NCI-H1092 treated with DMSO at 0.1 percent for 48 hours (cell line): ENCODE data around the gene GCA.
A peak's percentile ranks its signal among the peaks of the same experiment; 100 is the strongest.

Experiments
- DNase-seq: peaks from one replicate; lab custom pipeline; 2025; lab: John Stamatoyannopoulos, UW

The GCA gene, protein sequence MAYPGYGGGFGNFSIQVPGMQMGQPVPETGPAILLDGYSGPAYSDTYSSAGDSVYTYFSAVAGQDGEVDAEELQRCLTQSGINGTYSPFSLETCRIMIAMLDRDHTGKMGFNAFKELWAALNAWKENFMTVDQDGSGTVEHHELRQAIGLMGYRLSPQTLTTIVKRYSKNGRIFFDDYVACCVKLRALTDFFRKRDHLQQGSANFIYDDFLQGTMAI

DNA sequence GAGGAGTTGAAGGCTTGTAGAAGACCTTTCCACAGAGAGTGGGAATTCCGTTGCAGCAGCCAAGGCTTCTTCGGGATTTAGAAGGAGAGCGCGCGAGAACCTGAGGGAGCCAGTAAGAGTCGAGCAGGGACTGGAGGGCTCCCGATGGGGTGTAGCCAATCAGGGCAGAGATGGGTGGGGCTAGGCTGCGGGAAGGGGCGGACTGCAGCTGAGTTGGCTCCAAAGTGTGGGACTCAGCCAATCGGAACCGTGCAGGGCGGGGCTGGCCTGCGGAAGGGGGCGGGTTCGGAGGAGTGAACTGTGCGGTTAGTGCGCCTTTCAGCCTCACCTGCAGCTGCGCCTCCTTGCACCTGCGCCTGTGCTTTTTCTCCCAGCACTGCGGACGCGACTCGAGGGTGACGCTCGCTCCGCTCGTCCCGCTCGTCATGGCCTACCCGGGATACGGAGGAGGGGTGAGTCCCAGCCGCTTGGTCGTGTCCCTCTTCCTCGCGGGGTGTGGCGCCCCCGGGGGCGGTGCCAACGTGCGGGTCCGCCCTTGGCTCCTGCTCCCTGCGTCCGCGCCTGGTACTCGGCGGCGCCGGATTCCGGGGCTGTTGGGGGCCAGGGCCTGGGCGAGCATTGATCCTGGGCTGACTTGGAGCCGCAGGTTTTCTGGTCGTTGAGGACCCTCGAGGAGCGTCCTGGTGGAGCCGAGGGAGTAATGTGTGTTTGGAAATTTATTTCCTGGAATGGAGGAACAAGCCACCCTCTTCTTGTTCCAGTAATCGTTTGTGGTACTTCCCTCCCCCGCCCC is at the start of gene GCA:
GCA (plus strand) TSS at position 309 of the 793 bp plus-strand sequence; CDS start at position 426, 117 bp downstream.
- peak; percentile 80 for DNase-seq

DNA sequence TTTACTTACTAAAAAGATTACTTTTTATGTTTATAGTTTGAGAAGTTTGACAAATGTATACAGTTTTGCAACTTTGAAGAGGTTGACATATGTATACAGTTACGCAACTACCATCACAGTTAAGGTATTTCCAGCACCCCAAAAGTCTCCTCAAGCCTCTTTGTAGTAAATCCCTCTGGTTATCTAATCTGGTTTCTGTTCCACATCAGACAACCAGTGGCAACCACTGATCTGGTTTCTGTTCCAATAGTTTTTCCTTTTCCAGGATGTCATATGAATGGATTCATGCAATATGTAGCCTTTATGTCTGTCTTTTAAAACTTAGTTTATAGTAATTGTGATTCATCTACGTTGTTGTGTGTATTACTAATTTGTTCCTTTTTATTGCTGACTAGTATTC is 48.9 kb upstream of the GCA start:
- no peak for DNase-seq

DNA sequence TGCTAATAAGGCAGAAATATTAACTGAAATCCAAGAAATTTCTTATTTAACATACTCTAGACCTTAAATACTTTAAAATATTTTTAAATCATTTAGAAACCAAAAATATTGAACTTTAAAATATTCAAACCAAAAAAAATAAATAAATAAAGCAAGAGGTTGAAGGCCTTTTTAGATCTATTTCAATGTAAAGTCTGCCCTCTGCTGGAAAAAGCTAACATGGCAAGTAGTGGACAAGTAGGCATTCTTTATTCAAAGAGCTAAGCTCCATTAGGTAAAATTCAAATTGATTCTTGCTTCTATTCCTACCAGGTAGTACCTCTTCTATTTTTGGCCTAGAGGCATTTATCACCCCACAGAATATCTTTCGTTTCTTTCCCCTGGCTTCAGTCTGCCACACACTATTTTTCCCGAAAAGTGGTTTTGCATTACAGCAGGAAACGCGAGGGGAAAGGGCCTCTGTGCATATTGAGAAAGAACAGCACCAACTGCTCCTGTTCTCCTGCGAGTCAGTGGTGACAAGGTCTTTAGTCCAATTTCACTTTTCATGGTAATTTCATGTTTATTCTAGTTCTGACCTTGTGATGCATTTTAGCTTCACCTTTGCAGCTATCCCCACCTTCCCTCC is 45.9 kb upstream of the GCA start:
- peak; percentile 66 for DNase-seq

DNA sequence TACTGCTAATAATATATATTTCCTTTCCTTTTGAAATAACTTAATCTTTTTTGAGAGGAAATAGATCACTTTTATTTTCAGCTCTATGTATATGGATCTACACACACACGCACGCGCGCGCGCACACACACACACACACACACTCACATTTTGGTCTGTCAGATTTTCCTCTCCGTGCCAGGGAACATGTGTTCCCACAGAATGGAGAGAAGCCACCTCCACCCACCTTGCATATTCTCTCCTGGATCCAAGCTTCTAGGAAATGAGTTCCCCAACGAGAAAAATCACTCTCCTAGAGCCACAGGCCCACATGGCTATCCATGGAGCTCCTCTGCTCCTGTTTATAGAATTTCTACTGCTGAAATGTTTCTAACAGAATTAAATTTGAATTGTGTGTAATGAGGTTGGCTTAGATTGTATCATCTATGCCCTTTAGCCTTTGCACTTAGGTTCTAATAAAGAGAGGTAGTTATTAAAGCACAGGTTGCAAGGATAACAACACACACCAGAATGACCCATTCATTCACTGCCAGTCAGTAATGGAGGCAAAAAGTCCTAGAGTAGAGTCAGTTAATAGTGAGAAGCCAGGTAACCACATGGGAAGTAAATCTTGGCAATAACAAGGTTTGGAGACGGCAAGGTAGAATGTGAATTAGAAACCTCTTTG is 45.1 kb upstream of the GCA start:
- no peak for DNase-seq

DNA sequence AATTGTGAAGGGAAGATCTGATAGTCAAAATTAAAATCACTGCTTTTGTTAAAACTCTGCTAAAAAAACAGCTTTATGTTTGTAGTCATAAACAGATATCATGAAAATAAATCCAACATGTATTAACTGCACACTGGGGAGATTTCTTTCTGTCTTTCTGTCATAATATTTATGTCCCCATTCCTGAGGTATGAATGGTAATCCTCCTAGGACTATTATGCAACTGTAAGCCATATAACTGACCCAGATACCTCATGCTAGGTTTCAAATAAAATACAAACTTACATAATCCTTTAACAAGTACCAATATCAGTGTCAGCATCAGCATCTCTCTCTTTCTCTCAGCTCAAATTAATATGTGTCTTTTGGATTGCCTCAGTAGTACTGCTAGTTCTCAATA is 43.7 kb upstream of the GCA start:
- no peak for DNase-seq

DNA sequence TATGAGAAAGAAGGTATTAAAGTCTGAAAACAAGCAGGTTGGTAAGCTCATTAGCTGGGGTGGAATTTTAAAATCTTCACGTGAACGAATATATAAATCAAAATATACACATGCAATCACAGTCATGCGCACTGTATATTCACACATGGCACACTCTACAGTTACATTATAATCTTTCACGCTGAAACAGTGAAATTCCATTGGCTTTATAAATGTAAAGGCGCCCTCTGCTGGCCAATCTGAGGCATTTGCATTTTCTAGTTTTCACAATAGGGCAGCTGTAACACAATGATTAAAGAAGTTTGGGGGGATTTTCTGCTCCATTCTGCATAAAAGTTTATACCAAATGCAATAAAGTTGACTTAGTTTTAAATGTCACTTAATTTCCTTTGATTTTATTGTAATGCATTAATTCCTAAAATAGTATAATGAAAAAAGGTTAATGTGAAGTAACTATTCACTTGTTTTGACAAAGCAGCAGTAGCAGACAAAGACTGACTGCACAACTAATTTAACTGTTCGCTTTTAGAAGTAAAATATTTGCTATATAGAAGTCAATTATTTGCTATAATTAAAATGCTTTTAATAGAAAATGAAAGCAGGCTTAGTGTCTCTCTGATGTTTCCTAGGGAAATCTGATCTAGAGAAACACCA is 42.7 kb upstream of the GCA start:
- peak; percentile 54 for DNase-seq

DNA sequence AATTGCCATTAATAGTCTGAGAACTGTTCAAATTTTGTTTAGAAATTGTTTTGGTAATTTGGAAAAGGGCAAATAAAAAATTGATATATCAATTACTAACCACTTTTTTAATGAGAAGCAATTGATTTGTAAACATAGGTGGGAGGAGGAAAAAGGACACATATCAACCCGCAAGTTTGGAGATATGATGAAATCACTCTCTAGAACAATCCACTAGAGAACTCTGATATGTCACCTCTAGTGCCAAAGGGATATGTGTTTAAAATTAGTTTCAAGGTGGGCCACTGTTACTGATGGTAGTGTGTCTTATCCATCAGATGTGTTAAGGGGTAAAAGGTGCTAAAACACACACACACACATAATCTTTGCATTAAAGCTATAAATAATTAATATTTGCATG is 42.1 kb upstream of the GCA start:
- DNase-seq: no peak

DNA sequence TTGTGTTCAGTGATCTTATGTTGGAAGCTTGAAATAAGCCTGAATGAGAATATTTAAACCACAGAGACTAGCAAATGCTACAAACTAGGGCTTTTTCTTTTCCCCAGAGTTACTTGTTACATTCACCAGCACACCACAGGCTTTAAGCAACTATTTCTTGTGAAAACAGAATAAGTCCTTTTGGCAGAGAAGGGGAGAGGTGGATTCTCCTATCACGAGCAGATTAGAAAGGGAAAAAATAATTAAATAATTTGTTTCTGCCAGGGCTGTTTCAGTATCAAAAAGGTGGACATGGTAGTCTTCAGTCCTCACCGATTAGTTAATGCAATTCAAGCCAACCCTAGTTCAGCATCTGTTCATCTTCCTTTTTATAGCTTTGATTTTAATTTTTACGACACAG is 38.0 kb upstream of the GCA start:
- no peak for DNase-seq

DNA sequence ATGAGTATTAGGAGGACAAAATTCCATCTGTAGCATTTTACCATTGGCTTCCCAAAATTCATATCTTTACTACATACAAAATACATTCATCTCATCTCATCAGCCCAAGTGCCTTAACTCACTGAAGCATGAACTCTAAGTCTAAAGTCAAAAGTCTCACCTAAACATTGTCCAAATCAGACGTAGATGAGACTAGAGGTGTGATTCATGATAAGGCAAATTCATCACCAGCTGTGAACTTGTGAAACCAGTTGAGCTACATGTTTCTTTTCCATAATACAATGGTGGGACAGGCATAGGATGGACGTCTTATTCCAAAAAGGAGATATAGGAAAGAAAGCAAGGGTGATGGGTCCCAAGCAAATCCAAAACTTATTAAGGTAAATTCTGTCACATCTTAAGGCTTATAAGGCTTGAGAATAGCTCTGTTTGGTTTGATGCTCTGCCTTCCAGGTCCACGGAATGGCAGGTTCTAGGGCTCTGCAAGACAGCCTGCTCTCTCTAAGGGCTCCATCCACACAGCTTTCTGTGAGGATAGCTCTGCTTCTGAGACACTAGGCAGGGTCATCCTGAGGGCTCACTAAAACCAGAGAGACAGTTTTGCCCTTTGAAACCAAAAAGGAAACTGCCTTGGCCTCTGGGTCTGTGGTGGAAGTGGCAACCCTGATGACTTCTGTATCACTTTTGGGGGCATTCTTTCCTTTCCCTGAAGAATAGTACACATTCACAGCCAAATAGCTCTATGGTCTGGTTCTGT is 35.0 kb upstream of the GCA start:
- no peak for DNase-seq

DNA sequence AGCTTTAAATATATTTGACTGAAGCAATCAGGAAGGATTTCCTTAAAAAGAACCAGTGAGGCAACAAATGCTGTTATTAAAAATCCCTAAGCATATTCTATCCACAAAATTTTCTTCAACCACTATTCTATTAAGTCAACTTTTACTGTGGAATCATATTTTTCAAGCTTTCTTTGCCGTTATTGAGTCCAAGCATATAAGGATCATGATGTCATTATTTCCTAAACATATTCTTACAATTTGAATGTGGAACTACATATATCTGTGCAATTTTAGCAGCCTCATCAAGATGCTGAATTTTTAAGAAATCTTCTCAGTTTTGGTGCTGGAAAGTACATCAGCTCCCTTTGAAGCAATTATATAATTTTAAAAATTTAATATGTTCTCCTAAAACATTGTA is 31.1 kb upstream of the GCA start:
- DNase-seq: no peak

DNA sequence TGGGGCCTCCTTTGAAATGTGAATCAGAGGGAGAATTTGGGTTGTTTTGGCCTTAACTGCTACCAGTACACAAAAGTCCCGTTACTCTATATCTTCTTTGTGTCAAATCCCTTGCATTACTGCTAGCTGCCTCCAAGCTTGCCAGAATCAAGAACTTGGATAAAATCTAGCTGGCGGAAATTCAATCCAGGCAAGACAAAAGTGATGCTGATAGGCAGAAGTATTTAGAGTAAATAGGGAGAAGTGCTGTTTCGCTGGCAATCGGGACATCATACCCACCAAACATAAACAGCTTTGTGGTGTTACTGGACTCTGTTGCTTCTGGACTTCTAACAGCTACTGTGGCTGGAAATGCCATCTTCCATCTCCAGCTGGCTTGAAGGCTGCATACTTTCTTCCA is 28.0 kb upstream of the GCA start:
- DNase-seq: no peak

DNA sequence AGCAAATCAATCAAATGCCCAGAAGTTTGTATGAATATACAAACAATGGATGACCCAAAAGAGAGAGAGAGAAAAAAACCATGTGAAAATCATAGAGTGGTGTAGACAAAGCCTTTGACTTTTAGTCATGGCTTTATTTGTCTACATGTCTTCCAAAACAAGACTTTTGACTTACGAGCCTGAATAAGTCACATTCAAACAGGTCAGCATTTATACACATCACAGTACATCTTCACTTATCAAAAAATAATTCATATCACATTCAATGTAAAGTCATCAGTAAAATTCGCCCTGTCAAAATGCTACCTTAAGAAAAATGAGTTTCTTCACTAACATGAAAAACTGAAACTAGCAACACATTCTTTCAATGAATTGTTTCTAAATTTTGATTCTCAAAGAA is 27.3 kb upstream of the GCA start:
- DNase-seq: no peak

DNA sequence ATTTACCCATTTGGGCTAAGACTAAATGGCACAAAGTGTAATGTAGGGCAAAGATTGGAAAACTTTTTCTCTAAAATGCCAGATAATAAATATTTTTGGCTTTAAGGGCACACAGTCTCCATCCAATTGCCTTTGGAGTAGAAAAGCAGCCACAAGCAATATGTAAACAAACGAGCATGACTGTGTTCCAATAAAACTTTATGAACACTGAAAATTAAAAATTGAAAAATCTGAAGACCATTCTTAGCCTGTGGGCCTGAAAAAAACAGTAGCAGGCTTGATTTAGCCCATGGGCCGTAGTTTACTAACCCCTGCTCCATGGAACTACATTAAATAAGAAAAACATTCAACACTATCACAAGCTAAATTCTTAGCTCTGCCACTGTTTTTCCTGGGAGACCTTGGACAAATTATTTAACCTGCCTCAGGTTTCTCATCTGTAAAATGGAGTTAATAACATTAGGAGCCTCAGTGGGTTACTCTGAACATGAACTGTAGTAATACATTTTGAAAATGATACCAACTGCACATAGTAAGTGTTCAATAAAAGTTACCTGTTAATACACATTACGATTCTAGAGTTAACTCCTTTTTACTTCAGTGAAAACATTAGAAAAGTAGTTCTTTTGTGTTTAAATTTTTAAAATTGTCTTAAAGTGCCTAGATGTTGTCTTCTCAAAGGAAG is 26.7 kb upstream of the GCA start:
- no peak for DNase-seq

DNA sequence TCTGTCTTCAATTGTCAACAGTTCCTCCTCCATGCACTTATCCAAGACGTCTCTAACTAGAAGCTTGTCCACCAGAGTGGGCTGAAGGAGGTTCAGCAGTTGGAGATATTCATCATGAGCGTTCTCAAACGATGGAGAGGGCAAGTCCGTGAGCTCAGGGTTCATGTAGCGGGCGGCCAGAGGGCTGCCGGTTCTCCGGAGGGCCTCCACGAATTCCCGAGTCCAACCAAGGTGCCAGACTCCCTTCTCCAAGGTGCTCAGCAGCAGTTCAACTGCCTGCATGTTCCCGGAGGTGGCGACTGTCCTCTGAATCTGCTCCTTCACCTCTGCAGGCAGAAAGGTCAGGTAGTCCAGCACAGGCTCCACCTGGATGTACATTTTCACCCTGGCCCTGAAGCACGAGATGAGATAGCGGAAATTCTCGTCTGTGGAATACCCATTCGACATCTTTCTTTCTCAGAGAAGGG is 26.0 kb upstream of the GCA start:
- DNase-seq: no peak

DNA sequence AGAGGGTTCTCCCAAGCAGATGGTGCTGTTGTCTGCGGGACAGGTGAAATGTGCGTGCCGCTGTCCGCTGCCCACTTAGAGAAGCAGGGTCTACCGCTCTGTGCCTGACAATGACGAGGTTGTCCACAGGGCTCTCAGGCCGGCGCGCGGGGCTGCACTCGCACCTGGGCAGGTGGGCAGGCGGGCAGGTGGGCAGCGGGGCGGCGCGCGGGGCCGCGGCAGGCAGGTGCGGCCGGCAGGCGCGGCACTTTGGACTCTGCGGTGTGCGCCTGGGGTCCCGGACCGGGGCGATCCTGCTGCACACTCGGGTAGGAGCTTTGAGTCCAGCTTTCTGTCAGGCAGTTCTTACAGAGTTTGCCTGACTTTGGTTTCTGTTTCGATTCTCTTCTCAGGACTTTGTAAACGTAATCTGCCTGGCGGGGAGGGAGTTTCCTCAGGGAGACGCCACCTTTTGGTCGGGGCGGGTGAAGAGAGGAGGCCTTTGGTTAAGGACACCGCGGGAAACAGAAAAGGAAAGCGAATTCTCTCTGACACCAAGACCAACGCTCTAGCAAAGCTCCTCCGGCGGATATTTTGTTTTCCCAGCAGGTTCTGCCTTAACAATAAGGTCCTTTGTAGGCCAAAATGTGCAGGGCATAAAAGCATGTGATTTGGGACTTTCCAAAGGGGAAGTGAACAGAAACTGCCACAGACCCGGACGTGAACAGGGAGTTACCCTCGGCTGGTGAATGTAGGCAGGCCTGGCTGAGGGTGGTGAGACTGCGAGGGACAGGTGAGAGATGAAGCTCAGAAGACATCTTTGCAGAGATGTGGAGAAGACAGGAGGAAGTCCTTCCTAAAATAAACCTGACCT is 25.4 kb upstream of the GCA start, which contains the start of gene IFIH1:
IFIH1 (minus strand) TSS at position 357 of the 853 bp plus-strand sequence. CDS start 377 bp downstream, outside the sequence.
- peak; percentile 54 for DNase-seq

DNA sequence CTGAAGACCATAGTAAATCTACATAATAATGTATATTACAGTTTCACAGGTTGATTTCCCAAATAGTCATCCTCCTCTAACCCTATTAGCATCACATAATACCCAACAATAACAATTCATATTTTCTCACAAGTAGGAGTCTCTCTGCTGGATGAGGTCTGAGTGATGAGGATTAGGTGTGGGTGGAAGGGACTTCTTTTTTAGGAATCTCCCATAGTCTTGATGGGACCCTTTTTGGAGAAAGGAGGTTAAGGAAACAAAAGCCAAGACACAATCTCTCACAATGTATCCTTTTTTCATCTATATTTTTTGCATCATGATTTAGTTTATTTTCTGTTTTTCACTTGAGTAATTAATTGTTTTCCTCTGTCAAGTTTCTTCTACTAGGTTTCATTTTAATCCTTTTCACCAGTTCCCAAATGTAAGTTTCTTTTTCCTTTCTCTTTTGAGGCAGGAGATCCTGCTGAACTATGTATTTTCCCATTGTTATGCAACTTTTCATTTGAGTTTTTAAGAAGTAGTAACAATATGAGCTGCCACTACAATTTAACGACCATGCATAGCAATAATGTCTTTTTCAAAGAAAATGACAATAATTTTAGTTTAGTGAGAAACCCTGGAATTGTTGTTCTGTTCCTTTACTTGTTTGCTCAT is 22.9 kb upstream of the GCA start:
- DNase-seq: no peak

DNA sequence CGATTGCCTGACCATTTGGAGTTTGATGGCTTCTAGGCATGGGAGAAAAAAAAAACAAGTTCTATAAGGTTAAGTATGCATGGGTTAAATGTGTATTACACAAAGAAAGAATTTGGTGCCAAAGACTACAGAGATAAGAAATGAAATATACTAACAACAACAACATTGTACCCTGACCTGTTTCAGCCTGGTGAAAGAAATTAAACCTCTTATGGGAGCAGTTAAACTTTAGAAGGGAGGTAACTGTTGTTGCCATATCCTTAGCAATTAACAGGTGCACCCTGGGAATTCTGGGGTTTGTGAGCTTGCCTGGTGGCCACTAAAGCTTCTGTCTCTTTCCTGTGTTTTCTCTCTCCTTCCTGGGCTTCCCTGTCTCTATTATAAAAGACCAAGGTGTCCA is 19.0 kb upstream of the GCA start:
- DNase-seq: no peak

DNA sequence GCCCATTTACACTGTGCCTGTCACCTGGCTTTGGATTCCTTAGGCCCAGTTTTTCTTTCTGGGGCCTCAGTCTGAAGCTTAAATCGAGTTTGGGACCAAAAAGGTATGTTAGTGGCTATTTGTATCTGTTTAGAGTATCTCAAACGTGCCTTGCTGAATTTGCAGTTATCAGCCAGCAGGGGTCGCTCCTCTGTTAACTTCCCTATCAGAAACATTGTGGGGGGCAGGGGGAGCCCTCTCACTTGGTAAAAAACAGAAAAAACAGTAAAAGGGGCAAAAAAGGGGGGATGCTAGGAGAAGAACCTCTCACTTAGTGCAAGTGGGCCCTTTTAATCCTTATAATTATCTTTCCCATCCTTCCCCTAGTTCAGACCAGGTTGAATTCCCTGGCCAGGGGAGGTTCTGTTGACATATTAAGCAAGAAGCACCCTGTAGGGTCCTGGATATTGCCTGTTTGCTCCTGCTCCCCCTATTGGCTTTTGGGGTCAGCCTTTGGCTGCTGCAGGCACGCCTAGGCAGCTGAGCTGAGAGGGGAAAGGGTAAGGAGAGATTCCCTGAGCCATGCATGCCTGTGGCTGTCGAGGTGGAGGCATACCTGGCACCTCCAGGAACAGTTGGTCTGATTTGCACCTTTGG is 16.7 kb upstream of the GCA start:
- DNase-seq: no peak

DNA sequence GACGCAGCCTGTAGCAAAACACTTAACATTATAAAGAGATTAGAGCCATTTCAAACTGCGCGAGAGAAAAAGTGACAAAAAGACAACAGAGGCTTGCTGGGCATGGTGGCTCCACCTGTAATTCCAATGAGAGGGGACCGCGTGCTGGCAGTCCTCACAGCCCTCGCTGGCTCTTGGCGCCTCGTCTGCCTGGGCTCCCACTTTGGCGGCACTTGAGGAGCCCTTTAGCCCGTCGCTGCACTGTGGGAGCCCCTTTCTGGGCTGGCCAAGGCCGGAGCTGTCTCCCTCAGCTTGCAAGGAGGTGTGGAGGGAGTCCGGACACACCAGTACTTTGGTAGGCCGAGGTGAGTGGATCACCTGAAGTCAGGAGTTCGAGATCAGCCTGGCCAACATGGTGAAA is 16.1 kb upstream of the GCA start:
- no peak for DNase-seq
